Measurements from ENCODE around the gene BICC1.
"Not testable (repeated sequence)": the region's sequence is repeated elsewhere in the genome, so short reads cannot be mapped to it uniquely, and the experiment has no call there.

The BICC1 gene

DNA sequence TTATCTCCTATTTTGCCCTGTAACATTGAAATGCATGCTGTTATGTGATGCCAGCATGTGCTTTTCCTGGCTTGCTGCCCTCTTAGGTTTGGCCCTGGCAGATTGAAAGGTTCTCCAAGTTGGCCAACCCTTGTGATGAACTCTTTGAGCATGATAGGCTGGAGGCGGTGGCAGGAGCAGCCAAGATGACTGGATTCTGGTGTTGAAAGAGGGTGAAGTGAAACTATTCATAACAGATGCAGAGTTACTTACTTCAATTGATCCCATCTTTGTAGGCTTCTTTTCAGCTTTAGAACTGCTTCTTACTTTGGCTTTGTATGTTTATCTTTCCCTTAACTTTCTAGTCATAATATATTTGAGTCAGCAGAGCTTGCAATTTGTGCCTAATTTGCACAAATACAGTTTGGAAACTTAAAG is 57.6 kb downstream of the BICC1 start:
- DNase-seq = no peak

GRCh38 chr10:58570979-58571378 is 58.3 kb downstream of the BICC1 start:
- no peak for DNase-seq

GRCh38 chr10:58573144-58573543 is 60.5 kb downstream of the BICC1 start:
- no peak for DNase-seq

DNA sequence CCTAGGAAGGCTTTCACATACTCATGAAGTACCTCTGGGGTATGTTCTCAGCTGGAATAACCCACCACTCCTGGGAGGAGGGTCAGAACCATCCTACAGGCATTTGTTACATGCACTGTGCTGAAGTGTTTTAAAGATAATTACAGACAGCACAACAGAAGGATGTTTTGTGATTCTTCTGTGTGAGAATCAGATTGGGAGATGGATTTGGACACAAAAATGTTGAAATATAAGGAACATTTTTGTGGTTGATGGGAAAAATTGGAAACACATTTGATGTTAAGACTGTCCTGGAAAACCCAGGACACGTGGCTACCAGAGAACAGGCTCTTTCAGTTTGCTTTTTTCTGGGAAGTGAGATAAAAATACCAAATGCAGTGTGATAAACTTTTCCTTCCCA is 61.4 kb downstream of the BICC1 start:
- no peak for DNase-seq

DNA sequence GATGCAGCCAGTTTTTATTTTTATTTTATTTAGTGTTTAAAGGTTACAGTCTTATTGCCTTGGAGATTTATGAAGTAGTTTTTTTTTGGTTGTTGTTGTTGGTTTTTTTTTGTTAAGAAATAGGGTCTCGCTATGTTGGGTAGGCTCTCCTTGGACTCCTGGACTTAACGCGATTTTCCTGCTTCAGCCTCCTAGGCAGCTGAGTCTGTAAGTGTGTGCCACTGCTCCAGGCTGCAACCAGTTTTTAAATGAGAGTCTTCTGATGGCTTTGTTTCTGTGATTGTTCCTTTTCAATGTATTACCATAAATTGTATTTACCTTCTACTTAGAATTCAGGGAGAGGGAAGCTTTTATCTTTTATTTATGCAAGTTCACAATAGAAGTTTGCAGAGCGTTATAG is 62.8 kb downstream of the BICC1 start:
- DNase-seq = no peak

GRCh38 chr10:58576751-58577436 is 64.2 kb downstream of the BICC1 start:
- no peak for DNase-seq

- no peak for DNase-seq
Observed at GRCh38 chr10:58577437-58577777, 64.7 kb downstream of the BICC1 start.

- no peak for DNase-seq
Observed at GRCh38 chr10:58578366-58578765, 65.7 kb downstream of the BICC1 start.

GRCh38 chr10:58579011-58579655 is 66.5 kb downstream of the BICC1 start:
- no peak for DNase-seq

DNA sequence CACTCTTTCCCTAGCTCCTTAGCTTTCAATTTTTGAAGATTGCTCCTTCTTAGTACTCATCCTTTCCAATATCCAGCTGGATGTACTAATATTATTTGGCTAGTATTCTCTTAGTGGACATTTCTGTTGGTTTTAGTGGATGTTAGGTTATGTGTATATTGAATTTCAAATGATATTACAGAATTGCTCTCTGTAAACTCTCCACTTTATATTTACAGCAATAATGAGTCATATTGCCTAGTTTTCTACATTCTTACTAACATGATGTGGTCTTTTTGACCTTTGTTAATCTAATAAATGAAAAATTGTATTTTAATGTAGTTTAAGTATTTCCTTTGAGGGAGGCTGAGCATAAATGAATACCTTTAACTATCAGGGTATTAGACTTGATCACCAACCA is 69.4 kb downstream of the BICC1 start:
- no peak for DNase-seq

- DNase-seq = no peak
Observed at GRCh38 chr10:58585435-58585834, 72.8 kb downstream of the BICC1 start.

GRCh38 chr10:58586282-58587245 is 73.9 kb downstream of the BICC1 start:
- DNase-seq = no peak

- no peak for DNase-seq
Observed at GRCh38 chr10:58587676-58588075, 75.0 kb downstream of the BICC1 start.

GRCh38 chr10:58588673-58589265 is 76.1 kb downstream of the BICC1 start:
- no peak for DNase-seq

DNA sequence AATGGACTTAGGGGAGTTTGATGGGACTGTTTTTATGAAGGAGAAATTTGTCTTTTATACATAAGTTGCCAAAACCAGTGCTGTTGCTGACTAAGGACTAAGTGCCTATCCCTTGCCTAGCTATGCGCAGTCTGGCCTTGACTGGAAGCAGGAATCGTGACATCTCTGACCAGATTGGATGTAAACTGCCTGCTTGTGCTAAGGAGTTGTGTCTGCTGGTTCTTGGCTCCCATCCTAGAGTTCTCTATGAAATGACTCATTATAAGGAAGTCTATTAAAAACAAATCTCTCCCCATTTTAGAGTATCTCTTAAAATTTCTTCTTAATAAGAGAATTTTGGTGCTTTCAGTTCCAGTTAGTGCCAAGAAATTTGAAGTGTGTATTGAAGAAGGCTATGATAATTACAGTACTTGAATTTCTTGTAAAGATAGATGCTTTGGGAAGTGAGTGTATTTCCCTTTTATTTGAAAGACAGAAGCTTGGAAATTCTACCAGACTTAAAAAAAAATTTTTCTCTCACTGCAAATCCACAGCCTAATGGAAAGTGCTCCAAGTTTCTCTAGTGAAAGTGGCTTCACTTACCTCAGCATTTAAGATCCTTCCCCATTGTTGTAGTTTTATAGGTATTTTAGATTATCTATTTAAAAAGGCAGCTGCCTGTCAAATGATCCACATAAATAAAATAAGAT is 77.6 kb downstream of the BICC1 start:
- DNase-seq = no peak

DNA sequence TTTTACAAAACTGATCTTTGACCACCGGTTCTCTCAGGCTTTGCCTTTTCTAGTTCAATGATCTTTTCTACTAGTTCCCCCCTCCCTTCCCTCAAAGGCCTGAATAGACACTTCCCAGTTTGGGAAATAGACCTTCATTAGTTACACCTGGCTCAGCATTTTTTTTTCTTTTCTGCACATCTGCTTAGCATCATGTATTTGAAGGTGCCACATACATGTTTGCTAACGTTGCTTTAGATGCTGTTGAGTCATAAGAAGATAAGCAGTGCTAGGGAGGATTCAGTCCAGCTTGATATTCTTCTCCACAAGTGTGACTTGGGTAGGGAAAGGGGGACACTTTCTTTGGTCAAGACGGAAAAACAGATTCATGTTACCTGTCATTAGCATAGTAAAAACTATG is 78.3 kb downstream of the BICC1 start:
- DNase-seq = no peak

- no peak for DNase-seq
Observed at GRCh38 chr10:58593008-58593407, 80.3 kb downstream of the BICC1 start.

DNA sequence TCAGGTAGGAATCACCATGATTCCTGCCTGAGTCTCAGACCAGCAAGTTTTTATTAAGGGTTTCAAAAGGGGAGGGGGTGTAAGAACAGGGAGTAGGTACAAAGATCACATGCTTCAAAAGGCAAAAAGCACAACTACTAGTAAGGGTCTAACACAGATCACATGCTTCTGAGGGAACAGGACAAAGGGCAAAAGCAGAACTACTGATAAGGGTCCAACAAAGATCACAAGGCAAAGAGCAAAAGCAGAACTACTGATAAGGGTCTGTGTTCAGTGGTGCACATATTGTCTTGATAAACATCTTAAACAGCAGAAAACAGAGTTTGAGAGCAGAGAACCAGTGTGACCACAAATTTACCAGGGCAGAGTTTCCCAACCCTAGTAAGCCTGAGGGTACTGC is 84.5 kb downstream of the BICC1 start:
- DNase-seq = not testable (repeated sequence)

DNA sequence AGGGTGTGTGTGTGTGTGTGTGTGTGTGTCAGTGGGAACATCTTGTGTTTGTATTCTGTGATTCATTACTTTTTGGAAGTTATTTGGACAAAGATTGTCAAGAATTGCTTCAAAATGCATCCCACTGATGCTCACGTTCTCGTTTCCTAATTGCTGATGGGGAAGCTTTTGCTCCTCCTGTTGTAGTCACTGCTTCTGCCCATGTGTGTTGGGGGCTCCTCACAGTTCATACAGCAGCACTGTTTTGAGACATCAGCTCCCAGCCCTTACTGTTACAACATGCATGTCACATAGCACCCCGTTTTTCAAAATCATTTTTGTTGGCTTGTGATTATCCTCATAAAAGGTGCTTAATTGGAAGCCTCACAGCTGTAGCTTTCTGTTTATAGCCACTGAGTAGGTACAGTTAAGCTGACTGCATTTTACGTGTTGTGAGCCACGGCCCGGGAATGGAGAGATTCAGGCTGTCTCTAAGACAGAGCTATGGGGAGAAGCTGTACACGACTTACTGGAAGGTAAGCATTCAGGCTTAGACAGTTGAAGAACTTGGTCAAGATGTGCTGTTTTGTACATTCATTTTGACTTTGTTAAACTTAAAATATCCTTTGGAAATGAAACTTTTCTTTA is 87.4 kb downstream of the BICC1 start:
- DNase-seq = no peak

DNA sequence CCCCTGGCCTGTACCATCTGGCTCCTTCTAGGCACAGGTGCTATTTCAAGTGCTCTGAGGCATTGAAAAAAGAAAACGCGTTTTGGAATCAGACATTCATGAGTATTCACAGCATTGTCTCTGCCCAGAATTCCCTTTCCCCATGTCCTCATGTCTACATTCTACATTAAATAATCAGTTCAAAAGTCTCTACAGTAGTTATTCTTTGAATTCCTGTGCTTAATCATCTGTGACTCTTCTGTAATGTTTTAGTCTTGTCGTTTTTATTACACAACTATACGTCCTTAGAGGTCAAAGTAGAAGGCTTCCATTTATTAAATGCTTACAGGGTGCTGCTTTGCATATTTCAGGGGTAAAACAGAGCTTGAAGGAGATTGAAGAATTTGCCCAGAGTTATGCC is 95.7 kb downstream of the BICC1 start:
- no peak for DNase-seq

DNA sequence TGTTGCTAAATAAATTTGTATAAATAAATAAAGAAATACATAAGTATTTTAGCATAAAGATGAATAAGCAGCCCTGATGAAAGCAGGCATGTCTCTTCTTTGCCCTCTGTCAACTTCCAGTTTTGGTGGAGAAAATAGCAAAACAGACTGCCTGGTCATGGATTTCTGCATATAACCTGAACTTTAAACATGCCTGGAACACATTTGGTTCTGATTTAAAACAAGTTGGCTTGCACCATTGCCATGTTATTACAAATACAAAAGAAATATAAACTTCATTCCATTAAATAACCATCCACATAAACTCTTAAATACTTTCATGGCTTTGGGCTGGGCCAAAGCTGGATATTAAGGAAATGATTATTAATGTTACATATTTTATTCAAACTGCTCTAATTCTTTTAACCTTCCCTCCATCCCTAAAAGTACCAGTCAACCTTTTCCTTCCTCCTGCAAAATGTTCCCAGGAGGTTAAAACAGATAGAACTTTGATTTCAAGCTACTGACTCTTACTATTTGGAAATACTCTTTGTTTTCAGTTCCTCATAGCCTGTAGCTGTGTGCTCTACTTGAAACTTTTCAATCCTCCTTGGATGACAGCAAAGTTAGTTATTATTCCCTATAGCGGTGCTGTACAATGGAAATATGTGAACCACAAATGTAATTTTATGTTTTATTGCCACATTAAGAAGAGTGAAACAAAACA is 96.3 kb downstream of the BICC1 start:
- no peak for DNase-seq
